WTC11 (cell line): Measurements from ENCODE around the gene BFSP1. TPM values are rescaled to one million over a fixed set of nuclear protein-coding genes. Genes with fewer than 3 reads are reported as not detected.

ENCODE experiments used
- ATAC-seq: fragments of 200-7000 bp; cut with Tn5 transposase; 2 replicates; pipeline ENCODE4 v1.10.0; 2021; ENCODE audit warnings: mild to moderate bottlenecking, moderate library complexity
- CTCF ChIA-PET: fragments of 300-600 bp; sonication (Branson Sonifier 250); formaldehyde crosslinking; loops from one replicate; lab custom pipeline; 2021; ENCODE audit warnings: antibody characterized with exemption; lab: Charles Lee
- POLR2A ChIA-PET: fragments of 350-600 bp; sonication (Branson Sonifier 250); formaldehyde crosslinking; loops from one replicate; lab custom pipeline; 2021; ENCODE audit warnings: antibody characterized with exemption; lab: Charles Lee
- DNase-seq: peaks from one replicate; pipeline ENCODE4 v3.0.0; 2021; ENCODE audit warnings: low spot score
- H3K27ac Mint-ChIP-seq: 2 replicates; pipeline ENCODE4 v1.8.0; 2021; ENCODE audit warnings: mixed read lengths
- H3K27me3 Mint-ChIP-seq: 2 replicates; pipeline ENCODE4 v1.8.0; 2021; ENCODE audit warnings: low read depth, mild to moderate bottlenecking, moderate library complexity, mixed read lengths
- H3K36me3 Mint-ChIP-seq: 2 replicates; pipeline ENCODE4 v1.8.0; 2021; ENCODE audit warnings: mixed read lengths
- H3K4me1 Mint-ChIP-seq: 2 replicates; pipeline ENCODE4 v1.8.0; 2022; ENCODE audit warnings: mixed read lengths
- H3K4me3 Mint-ChIP-seq: 2 replicates; pipeline ENCODE4 v1.8.0; 2021; ENCODE audit warnings: mild to moderate bottlenecking, moderate library complexity, mixed read lengths
- H3K9me3 Mint-ChIP-seq: 2 replicates; pipeline ENCODE4 v1.8.0; 2021; ENCODE audit warnings: mixed read lengths
- ARID4B ChIP-seq: sonication (generic); formaldehyde crosslinking; IDR thresholded peaks from 2 replicates; pipeline ENCODE4 v1.8.0; 2023; ENCODE audit warnings: missing genetic modification reagents, mild to moderate bottlenecking, borderline replicate concordance
- ATF2 ChIP-seq: sonication (generic); formaldehyde crosslinking; IDR thresholded peaks from 2 replicates; pipeline ENCODE4 v1.8.1; 2022; ENCODE audit warnings: low read depth, missing genetic modification reagents, borderline replicate concordance
- ATF3 ChIP-seq: sonication (generic); formaldehyde crosslinking; conservative IDR thresholded peaks from 2 replicates; pipeline ENCODE4 v1.8.1; 2022; ENCODE audit warnings: mild to moderate bottlenecking, missing genetic modification reagents
- GABPB1 ChIP-seq: sonication (generic); formaldehyde crosslinking; IDR thresholded peaks from 2 replicates; pipeline ENCODE4 v1.8.1; 2023; ENCODE audit warnings: mild to moderate bottlenecking, missing genetic modification reagents
- GTF2I ChIP-seq: fragments of 250-450 bp; sonication (Bioruptor Pico); conservative IDR thresholded peaks from 2 replicates; pipeline ENCODE4 v1.4.0; 2021; ENCODE audit warnings: mild to moderate bottlenecking
- IRF2 ChIP-seq: sonication (generic); formaldehyde crosslinking; IDR thresholded peaks from 2 replicates; pipeline ENCODE4 v1.8.0; 2022; ENCODE audit warnings: low read depth, missing genetic modification reagents, borderline replicate concordance
- JUN ChIP-seq: sonication (generic); formaldehyde crosslinking; IDR thresholded peaks from 2 replicates; pipeline ENCODE4 v1.8.0; 2023; ENCODE audit warnings: mild to moderate bottlenecking, missing genetic modification reagents
- MXD4 ChIP-seq: fragments of 250-450 bp; sonication (Bioruptor Pico); IDR thresholded peaks from 2 replicates; pipeline ENCODE4 v1.8.0; 2021; ENCODE audit warnings: mild to moderate bottlenecking, moderate library complexity, borderline replicate concordance
- NR2C2 ChIP-seq: sonication (generic); formaldehyde crosslinking; IDR thresholded peaks from 2 replicates; pipeline ENCODE4 v1.8.0; 2022; ENCODE audit warnings: mild to moderate bottlenecking, missing genetic modification reagents
- TP53 ChIP-seq: sonication (generic); formaldehyde crosslinking; IDR thresholded peaks from 2 replicates; pipeline ENCODE4 v1.8.1; 2023; ENCODE audit warnings: mild to moderate bottlenecking, missing genetic modification reagents
- ZBTB43 ChIP-seq: sonication (generic); formaldehyde crosslinking; IDR thresholded peaks from 2 replicates; pipeline ENCODE4 v1.8.1; 2023; ENCODE audit warnings: mild to moderate bottlenecking, missing genetic modification reagents
- ZNF219 ChIP-seq: sonication (generic); formaldehyde crosslinking; IDR thresholded peaks from 2 replicates; pipeline ENCODE4 v1.8.0; 2023; ENCODE audit warnings: missing genetic modification reagents, mild to moderate bottlenecking, borderline replicate concordance
- ZNF416 ChIP-seq: fragments of 250-450 bp; sonication (Bioruptor Pico); IDR thresholded peaks from 2 replicates; pipeline ENCODE4 v1.9.0; 2021; ENCODE audit warnings: mild to moderate bottlenecking, inconsistent platforms
- ZNF423 ChIP-seq: fragments of 250-450 bp; sonication (Bioruptor Pico); IDR thresholded peaks from 2 replicates; pipeline ENCODE4 v2.1.2; 2022; ENCODE audit warnings: mild to moderate bottlenecking, moderate library complexity
- total RNA-seq: library from RNA; stranded (reverse); gene quantifications from 3 replicates; pipeline ENCODE4 v1.2.3, GENCODE V29; 2021
- TF ChIP-seq, protein P1 (sequence below): sonication (generic); formaldehyde crosslinking; IDR thresholded peaks from 2 replicates; pipeline ENCODE4 v1.8.0; 2022; ENCODE audit warnings: mild to moderate bottlenecking, missing genetic modification reagents
- TF ChIP-seq, protein P2 (sequence below): fragments of 250-450 bp; sonication (Bioruptor Pico); IDR thresholded peaks from 2 replicates; pipeline ENCODE4 v1.9.0; 2021; ENCODE audit warnings: moderate library complexity, mild to moderate bottlenecking, inconsistent platforms, borderline replicate concordance
- TF ChIP-seq, protein P3 (sequence below): fragments of 250-450 bp; sonication (Bioruptor Pico); IDR thresholded peaks from 2 replicates; pipeline ENCODE4 v2.1.2; 2022; ENCODE audit warnings: mild to moderate bottlenecking, moderate library complexity

BFSP1 gene
- total RNA-seq, 1 experiment from 2014 or later, result 3.0 TPM

GRCh38 chr20:17533396-17533795 lies 2.2 kb upstream of the BFSP1 start (continued):
- no peak for TF ChIP-seq NR2C2 (CRISPR knock-in tag)
- TF ChIP-seq IRF2, result no peak
- TF ChIP-seq ATF3, result no peak
- TF ChIP-seq ZNF416, result no peak
- TF ChIP-seq GABPB1, result 0 out of 2 replicates have a peak, but pooled peaks have one; percentile 42
- TF ChIP-seq, all 79 proteins: peak for 5

DNA sequence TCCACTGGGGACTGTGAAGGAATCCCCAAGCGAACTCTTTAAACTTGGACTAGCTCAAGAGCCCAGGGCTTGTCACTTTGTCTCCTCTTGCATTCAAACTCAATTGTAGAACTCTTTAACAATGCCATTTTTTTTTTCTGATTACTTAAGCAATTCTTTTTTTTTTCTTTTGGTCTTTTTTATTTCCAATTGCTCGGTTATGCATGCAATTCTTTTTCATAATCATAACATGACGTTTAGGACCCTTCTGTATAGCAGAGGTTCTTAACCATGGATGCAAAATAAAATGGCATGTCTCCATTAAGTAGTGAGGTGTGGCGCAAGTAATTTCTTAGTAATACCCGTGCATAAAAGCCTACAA lies 466 bp upstream of the BFSP1 start:
- Mint-ChIP-seq H3K4me1 (peaks cover 26% of the 10 kb centered on the region), H3K4me3 (peak overlapping the region; percentile 82), H3K27me3 (peaks cover 22% of the 10 kb centered on the region), H3K27ac (peak overlapping the region; percentile 85; the same call in 1 of the 2 replicates), H3K36me3 (peaks cover 2% of the 10 kb centered on the region), H3K9me3 (peaks cover 4% of the 10 kb centered on the region)
- ChIA-PET POLR2A (interaction anchor here (1.8 kb wide), 1 partner anchor 39 kb away, joined by 12 read pairs; the partner anchor contains the start of gene DSTN), CTCF (interaction anchor here (0.6 to 2.2 kb wide), 9 partner anchors 9 to 150 kb away, joined by 3 to 11 read pairs (median 4); partner anchors contain the start of gene DSTN)
- no peak for ATAC-seq
- TF ChIP-seq, protein P1, sequence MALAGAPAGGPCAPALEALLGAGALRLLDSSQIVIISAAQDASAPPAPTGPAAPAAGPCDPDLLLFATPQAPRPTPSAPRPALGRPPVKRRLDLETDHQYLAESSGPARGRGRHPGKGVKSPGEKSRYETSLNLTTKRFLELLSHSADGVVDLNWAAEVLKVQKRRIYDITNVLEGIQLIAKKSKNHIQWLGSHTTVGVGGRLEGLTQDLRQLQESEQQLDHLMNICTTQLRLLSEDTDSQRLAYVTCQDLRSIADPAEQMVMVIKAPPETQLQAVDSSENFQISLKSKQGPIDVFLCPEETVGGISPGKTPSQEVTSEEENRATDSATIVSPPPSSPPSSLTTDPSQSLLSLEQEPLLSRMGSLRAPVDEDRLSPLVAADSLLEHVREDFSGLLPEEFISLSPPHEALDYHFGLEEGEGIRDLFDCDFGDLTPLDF (CRISPR knock-in tag), result no peak
- TF ChIP-seq, protein P2, sequence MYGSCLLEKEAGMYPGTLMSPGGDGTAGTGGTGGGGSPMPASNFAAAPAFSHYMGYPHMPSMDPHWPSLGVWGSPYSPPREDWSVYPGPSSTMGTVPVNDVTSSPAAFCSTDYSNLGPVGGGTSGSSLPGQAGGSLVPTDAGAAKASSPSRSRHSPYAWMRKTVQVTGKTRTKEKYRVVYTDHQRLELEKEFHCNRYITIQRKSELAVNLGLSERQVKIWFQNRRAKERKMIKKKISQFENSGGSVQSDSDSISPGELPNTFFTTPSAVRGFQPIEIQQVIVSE (CRISPR knock-in tag), result no peak
- TF ChIP-seq ATF2 (CRISPR knock-in tag), result no peak
- TF ChIP-seq ZNF416, result no peak
- no peak for TF ChIP-seq MXD4 (CRISPR knock-in tag)
- TF ChIP-seq JUN (CRISPR knock-in tag), result no peak
- no peak for TF ChIP-seq ARID4B (CRISPR knock-in tag)
- no peak for TF ChIP-seq ZNF219 (CRISPR knock-in tag)
- TF ChIP-seq, protein P3, sequence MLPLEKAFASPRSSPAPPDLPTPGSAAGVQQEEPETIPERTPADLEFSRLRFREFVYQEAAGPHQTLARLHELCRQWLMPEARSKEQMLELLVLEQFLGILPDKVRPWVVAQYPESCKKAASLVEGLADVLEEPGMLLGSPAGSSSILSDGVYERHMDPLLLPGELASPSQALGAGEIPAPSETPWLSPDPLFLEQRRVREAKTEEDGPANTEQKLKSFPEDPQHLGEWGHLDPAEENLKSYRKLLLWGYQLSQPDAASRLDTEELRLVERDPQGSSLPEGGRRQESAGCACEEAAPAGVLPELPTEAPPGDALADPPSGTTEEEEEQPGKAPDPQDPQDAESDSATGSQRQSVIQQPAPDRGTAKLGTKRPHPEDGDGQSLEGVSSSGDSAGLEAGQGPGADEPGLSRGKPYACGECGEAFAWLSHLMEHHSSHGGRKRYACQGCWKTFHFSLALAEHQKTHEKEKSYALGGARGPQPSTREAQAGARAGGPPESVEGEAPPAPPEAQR, result no peak
- TF ChIP-seq ZBTB43 (CRISPR knock-in tag), result no peak
- TF ChIP-seq GTF2I, result no peak
- no peak for TF ChIP-seq IRF2
- no peak for TF ChIP-seq ATF3
- TF ChIP-seq ZNF423 (CRISPR knock-in tag), result no peak
- TF ChIP-seq TP53, result no peak
- DNase-seq, result no peak
